Upper lobe of left lung (tissue), 4 donors: ENCODE data around the gene TNS3.

Experiments used
- EP300 ChIP-seq, 4 donors: sonication (generic); formaldehyde crosslinking; IDR thresholded peaks; one replicate each; pipeline ENCODE4 v1.5.1; 2017; ENCODE audit warnings: antibody characterized with exemption in 4 of 4, control low read depth in 2 of 4
- POLR2A ChIP-seq, 4 donors: fragments of 450-650 bp; IDR thresholded peaks; one replicate each; pipeline ENCODE4 v1.5.1; 2016 to 2017; ENCODE audit warnings: antibody characterized with exemption in 4 of 4, mild to moderate bottlenecking in 2 of 4
- TF ChIP-seq, protein P1 (sequence below), 6 experiments: fragments of 450-650 bp in 4 of 6; fragments of 200-600 bp in 2 of 6; sonication (generic) in 2 of 6; IDR thresholded peaks; one replicate each; pipeline ENCODE4 v1.5.1; 2016 to 2019; ENCODE audit warnings: antibody characterized with exemption in 6 of 6

DNA sequence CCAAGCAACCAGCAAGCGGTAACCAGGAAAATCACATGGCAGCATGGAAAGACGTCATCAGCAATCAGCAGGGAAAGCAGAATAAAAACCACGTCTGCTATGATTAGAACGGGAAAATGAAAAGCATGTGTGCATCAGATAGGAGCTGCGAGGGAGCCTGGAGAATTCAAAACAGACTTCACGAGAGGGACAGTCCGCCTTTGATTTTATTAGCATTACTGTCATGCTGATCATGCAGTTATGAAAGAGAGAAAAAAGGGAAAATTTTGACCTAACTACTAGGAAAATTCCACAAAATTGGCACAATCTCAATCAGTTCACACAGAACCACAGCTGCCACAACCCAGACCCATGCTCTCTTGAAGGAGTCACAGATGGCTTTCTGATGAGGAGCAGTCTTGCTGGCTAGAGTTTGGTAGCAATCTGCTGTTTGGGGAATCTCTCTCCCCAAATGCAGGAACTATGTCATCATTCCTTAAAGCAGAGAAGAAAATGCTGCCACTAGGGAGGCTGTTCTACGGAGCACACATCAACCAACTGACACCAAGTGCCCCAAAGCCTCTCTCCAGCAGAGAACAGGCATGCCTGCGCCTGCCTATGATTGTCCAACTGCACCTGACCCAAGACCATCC is 295.9 kb downstream of the TNS3 start:
- TF ChIP-seq, protein P1, sequence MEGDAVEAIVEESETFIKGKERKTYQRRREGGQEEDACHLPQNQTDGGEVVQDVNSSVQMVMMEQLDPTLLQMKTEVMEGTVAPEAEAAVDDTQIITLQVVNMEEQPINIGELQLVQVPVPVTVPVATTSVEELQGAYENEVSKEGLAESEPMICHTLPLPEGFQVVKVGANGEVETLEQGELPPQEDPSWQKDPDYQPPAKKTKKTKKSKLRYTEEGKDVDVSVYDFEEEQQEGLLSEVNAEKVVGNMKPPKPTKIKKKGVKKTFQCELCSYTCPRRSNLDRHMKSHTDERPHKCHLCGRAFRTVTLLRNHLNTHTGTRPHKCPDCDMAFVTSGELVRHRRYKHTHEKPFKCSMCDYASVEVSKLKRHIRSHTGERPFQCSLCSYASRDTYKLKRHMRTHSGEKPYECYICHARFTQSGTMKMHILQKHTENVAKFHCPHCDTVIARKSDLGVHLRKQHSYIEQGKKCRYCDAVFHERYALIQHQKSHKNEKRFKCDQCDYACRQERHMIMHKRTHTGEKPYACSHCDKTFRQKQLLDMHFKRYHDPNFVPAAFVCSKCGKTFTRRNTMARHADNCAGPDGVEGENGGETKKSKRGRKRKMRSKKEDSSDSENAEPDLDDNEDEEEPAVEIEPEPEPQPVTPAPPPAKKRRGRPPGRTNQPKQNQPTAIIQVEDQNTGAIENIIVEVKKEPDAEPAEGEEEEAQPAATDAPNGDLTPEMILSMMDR (IDR thresholded peaks at IDR 0.05): no peak
- no peak for TF ChIP-seq POLR2A (IDR thresholded peaks at IDR 0.05)
- no peak for TF ChIP-seq EP300 (IDR thresholded peaks at IDR 0.05)
